Epithelial cell of esophagus (primary cell): ENCODE data around the gene RBL2.
"Not testable (repeated sequence)": the region's sequence is repeated elsewhere in the genome, so short reads cannot be mapped to it uniquely, and the experiment has no call there.

Source experiments
- DNase-seq: peaks from one replicate; pipeline ENCODE4 v3.0.0; 2010; ENCODE audit warnings: low read depth
- H3K4me3 ChIP-seq: 2 replicates; pipeline ENCODE4 v1.5.1; 2011; ENCODE audit warnings: mild to moderate bottlenecking, low read length, control low read depth
- TF ChIP-seq, protein P1 (sequence below): IDR thresholded peaks from 2 replicates; pipeline ENCODE4 v1.5.1; 2011; ENCODE audit warnings: low read depth, mild to moderate bottlenecking, low read length, control low read depth, inconsistent platforms; ENCODE audit not compliant: insufficient read depth; ENCODE audit errors: missing control alignments

The RBL2 gene

GRCh38 chr16:53530046-53530445, 95.8 kb downstream of the RBL2 start:
- no peak overlapping the region for H3K4me3 ChIP-seq
- TF ChIP-seq, protein P1, sequence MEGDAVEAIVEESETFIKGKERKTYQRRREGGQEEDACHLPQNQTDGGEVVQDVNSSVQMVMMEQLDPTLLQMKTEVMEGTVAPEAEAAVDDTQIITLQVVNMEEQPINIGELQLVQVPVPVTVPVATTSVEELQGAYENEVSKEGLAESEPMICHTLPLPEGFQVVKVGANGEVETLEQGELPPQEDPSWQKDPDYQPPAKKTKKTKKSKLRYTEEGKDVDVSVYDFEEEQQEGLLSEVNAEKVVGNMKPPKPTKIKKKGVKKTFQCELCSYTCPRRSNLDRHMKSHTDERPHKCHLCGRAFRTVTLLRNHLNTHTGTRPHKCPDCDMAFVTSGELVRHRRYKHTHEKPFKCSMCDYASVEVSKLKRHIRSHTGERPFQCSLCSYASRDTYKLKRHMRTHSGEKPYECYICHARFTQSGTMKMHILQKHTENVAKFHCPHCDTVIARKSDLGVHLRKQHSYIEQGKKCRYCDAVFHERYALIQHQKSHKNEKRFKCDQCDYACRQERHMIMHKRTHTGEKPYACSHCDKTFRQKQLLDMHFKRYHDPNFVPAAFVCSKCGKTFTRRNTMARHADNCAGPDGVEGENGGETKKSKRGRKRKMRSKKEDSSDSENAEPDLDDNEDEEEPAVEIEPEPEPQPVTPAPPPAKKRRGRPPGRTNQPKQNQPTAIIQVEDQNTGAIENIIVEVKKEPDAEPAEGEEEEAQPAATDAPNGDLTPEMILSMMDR = no peak
- DNase-seq = no peak

DNA sequence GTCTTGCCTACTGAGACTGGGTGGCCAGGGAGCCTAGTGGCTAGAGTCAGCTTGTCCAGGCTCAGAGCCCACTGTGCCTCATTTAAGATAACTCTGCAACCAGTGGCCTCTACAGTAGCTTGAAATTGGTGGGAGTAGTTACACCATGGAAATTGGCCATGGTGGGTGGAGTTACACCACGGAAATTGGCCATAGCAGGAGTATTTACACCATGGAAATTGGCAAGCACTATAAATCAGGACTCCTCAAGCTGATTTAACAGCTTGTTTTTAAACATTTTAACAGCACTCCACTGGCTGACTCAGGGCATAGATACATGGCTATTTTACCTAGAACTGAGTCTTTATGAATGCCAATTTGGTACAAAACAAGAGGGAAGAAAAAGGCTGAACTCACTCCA, 96.5 kb downstream of the RBL2 start:
- no peak overlapping the region for H3K4me3 ChIP-seq
- DNase-seq = no peak
- TF ChIP-seq, protein P1 = no peak

GRCh38 chr16:53534206-53534605, 99.9 kb downstream of the RBL2 start:
- TF ChIP-seq, protein P1 = no peak
- DNase-seq = no peak
- H3K4me3 ChIP-seq = no peak overlapping the region

GRCh38 chr16:53537626-53538025, 103.4 kb downstream of the RBL2 start:
- TF ChIP-seq, protein P1 = no peak
- H3K4me3 ChIP-seq = no peak overlapping the region
- no peak for DNase-seq

DNA sequence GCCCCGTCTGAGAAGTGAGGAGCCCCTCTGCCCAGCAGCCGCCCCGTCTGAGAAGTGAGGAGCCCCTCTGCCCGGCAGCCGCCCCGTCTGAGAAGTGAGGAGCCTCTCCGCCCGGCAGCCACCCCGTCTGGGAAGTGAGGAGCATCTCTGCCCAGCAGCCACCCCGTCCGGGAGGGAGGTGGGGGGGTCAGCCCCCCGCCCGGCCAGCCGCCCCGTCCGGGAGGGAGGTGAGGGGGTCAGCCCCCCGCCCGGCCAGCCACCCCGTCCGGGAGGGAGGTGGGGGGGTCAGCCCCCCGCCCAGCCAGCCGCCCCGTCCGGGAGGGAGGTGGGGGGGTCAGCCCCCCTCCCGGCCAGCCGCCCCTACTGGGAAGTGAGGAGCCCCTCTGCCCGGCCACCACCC, 105.1 kb downstream of the RBL2 start:
- H3K4me3 ChIP-seq, DNase-seq: not testable (repeated sequence)

GRCh38 chr16:53539759-53540718, 105.8 kb downstream of the RBL2 start:
- not testable (repeated sequence) for DNase-seq, H3K4me3 ChIP-seq
